ENCODE results near the gene ACAP3. TPM values are rescaled to one million over a fixed set of nuclear protein-coding genes. Genes with fewer than 3 reads are reported as not detected.

The ACAP3 gene, protein sequence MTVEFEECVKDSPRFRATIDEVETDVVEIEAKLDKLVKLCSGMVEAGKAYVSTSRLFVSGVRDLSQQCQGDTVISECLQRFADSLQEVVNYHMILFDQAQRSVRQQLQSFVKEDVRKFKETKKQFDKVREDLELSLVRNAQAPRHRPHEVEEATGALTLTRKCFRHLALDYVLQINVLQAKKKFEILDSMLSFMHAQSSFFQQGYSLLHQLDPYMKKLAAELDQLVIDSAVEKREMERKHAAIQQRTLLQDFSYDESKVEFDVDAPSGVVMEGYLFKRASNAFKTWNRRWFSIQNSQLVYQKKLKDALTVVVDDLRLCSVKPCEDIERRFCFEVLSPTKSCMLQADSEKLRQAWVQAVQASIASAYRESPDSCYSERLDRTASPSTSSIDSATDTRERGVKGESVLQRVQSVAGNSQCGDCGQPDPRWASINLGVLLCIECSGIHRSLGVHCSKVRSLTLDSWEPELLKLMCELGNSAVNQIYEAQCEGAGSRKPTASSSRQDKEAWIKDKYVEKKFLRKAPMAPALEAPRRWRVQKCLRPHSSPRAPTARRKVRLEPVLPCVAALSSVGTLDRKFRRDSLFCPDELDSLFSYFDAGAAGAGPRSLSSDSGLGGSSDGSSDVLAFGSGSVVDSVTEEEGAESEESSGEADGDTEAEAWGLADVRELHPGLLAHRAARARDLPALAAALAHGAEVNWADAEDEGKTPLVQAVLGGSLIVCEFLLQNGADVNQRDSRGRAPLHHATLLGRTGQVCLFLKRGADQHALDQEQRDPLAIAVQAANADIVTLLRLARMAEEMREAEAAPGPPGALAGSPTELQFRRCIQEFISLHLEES
- 16.2 and 17.4 TPM in 2 replicates for total RNA-seq

DNA sequence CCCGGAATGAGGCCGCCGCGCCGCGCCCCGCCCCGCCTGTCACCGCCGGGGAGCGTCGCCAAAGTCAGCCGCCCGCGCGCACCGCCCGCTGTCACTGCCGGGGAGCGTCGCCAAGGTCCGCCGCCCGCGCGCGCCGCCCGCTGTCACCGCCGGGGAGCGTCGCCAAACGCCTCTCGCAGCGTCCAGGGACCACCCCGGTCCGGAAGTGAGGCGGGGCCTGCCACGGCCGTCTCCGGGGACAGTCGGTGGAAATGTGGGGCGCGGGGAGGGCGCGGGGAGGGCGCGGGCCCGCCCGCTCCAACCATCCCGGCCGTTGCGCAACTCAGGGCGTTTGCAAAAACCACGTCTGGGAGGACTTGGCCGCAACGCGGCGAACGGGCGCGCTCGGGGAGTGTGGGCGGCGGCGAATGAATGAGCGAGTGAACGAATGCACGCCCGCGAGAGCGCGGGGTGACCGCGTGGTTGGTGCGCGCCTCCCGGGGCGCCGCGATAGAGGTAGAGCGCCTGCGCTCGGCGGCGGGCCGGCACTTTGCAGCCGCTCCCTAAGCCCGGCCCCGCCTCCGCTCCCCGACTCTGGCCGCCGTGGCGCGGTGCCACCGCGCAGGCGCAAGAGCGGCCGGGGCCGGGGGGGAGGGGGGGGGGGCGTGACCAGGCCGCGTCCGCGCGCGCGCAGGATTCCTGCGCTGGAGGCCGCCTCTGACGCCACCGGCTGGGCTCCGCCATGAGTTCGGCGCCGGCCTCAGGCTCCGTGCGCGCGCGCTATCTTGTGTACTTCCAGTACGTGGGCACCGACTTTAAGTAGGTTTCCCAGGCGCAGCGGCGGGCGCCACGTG, at the start of gene ACAP3, which contains the start of gene PUSL1:
ACAP3 (minus strand) TSS at position 8 of the 833 bp plus-strand sequence. CDS start 115 bp downstream, outside the sequence.
PUSL1 (plus strand) TSS at position 675 of the 833 bp plus-strand sequence; CDS start at position 722, 47 bp downstream.
- DNase-seq (ENCODE audit: low read depth, low spot score): peak; percentile 54

DNA sequence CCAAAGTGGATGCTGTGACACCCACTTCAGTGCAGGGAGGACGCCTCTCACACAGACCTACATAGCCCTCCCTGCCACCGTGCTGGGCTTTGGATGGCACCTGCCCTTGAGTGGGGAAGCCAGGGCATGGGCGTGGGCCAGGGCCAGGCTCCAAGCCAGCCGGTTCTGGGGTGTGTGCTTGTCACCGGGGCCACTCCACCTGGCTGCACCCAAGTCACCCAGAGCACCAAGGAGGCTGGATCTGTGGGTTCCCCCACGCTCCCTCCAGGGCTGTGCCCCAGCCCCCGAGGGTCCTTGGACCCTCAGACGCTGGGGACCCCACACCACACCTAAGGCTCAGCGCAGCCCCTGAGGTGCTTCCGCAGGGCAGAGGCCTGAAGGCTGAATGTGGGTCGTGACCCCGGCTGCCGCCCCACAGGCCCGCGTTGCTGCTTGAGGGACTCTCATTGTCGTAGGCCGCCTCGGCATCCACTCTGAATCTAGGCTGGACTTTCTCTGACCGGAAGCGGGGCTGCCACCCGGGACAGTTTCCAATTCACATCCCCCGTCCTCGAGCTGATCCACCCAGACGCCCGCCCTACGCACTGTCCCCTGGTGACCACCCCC, 49.2 kb upstream of the ACAP3 start:
- DNase-seq (ENCODE audit: low read depth, low spot score): no peak

DNA sequence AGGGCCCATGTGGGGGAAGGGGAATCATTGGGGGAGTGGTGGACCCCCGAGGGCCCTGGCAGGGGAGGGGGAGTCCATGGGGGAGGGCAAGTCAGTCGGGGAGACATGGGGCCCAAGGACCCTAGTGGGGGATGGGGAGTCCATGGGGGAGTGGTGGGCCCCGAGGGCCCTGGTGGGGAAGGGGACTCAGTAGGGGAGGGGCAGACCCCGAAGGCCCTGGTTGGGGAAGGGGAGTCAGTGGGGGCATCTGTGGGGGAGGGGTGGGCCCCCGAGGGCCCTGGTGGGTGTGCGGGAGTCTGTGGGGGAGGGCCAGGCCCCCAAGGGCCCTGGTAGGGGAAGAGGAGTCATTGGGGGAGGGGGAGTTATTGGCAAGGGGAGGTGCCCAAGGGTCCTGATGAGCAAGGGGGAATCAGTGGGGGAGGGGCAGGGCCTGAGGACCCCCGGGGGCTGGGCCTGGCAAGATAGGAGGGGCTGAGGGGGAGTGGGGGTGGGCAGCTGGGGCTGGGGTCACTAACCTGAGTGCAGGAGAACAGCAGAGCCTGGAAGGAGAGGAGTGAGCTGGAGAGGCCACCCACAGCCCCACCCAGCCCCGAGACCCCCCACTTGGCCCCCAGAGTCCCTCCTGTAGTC, 48.6 kb upstream of the ACAP3 start:
- no peak for DNase-seq (ENCODE audit: low read depth, low spot score)

DNA sequence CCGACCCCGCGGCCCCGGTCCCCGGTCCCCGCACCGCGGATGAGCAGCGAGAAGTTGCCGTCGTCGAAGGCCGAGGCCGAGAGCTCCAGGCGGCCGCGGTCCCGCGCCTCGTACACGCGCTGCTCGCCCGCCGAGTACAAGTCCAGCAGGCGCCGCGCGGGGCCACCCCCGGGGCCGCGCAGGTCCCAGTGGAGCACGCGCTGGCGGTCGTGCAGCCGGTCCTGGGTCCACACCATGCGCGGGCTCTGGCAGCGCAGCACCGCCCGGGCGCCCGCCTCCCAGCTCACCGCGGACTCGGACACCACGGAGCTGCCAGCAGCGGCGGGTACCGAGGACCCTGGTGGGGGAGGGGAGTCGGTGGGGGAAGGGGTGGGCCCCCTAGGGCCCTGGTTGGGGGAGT, 47.7 kb upstream of the ACAP3 start:
- no peak for DNase-seq (ENCODE audit: low read depth, low spot score)

DNA sequence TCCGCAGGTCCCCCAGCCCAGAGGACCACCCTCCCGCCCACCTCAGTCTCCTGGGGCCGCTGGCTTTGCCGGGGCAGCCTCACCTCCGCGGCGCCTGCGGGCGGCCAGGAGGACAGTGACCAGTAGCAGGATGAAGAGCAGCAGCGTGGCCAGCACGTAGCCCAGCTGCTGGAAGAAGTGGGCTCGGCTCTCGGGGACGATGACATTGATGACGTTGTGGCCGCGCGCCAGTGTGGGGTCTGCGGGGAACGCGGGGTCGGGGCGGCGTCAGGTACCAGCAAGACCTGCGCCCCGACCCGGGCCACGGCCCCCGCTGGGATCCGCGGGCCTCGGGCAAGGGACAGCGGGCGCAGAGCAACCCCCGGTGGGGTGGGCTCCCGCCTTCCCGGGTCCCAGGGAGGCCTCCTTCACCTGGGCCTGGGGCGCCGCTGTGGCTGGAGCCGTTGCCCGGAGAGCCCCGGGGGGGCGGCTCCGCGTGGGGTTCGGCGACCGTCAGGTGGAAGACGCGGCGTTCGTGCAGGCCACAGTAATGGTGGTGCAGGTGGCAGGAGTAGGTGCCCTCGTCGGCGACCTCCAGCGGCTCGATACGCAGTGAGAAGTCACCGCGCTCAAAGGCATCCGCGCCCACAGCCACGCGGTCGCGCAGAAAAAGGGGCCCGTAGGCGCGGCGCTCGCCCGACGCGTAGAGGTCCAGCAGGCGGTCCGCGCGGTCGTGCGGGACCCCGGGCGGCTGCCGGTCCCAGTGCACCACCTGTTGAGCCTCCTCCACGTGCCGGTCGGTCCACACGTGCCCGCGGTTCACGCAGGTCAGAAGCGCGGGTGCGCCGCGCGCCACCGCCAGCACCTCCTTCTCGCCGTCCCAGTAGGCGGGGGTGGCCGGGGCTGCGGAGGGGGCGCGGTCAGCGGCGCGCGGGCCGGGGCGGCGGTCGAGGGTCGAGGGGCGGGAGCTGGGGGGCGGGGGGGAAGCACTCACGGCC, 46.8 kb upstream of the ACAP3 start:
- DNase-seq (ENCODE audit: low read depth, low spot score): no peak

DNA sequence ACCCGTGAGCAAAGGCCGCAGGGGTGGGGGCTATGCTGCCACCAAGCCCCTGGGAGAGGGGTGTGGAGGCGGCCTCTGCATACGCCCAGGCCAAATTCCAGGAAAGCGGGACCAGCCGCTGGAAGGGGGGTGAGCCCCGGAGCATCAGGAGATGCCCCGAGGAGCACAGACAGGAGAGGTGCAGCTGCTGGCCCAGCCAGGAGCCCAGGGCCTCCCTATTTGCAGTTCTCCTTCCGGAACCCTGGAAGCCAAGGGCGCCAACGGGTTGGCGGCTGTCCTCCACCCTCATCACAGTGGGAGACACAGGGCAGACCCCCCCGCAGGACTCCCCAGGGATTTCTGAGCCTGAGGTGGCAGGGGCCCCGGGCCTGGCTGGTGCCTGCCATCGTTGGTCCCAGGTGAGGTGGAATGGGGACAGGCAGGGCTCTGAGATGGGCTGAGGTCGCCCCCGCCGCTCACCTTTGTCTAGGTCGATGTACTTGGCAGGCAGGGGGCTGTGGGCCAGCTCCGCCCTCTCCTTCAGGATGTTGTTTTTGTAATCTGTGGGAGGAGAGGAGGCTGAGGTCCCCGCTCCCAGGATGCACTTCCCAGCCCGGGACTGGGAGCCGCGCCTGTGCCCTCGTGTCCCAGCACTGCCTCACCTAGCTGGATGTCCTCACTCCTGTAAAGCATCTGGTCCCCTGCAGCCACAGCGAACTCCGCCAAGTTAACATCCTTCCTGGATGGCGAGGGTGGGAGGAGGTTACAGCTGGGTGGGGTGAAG, 45.8 kb upstream of the ACAP3 start:
- no peak for DNase-seq (ENCODE audit: low read depth, low spot score)

DNA sequence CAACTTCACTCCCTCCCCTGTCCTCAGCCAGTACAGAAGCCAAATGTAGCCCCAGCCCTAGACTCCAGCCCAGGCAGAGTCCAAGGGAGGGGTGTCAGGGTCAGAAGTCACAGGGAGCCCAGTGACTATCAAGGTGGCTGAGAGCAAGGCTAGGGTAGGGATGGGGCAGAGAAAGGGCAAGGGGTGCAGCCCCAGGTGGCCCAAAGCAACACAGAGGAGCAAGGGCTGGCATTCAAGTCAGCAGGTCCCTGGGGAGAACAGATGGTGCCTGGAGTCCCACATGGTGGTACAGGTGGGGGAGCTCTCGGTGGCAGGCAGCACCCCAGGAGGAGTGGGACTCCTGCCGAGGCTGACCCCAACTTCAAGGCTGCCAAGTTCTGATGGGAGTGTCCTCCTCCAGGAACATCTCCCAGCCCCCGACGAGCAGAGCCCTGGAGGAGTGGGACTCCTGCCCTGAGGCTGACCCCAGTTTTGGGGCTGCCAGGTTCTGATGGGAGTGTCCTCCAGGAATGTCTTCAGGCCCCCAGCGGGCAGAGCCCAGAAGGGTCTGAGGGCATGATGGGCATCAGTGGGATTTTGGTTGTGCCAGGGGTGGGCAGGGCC, 45.2 kb upstream of the ACAP3 start:
- no peak for DNase-seq (ENCODE audit: low read depth, low spot score)

DNA sequence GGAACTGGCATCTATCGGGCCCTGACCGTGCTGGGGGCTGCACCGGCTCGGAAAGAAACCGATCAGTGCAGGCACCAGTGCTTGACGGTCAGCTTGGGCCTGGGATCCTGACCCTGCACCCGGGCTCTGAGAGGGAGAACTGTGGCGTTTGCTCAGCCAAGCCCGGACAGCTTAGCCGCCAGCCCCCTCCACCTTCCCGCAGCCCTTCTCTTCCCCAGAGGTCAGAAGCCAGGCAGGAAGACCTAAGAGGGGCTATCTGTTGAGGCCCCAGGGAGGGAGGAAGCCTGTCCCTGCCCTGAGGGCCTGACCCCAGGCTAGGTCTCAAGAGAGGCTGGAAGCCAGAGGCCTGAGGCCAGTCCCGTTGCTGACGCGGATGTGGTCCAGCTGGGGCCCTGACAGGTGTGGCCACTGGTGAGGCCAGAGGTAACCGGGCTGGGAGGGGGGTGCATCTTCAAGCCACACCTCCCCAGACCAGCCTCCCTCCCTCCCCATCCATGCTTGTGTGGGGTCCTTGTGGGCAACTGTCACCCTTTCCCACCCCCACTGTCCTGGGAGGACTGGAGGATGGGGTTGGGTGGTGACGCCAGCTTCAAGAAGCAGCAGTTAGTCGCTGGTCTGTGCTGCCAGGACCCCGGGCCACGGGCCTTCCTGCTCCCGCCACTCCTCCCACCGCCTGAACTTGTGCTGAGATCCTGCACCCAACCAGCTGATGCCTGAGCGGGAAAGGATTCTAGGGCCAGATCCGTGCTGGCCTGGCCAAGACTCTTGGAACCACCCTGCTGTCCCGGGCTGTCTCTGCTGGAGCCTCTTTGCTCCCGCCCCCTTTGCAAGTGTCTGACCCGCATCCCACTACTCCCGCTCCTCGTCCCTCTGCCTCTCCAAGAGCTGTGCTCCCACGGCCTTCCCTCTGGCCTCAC, 44.0 kb upstream of the ACAP3 start:
- no peak for DNase-seq (ENCODE audit: low read depth, low spot score)

DNA sequence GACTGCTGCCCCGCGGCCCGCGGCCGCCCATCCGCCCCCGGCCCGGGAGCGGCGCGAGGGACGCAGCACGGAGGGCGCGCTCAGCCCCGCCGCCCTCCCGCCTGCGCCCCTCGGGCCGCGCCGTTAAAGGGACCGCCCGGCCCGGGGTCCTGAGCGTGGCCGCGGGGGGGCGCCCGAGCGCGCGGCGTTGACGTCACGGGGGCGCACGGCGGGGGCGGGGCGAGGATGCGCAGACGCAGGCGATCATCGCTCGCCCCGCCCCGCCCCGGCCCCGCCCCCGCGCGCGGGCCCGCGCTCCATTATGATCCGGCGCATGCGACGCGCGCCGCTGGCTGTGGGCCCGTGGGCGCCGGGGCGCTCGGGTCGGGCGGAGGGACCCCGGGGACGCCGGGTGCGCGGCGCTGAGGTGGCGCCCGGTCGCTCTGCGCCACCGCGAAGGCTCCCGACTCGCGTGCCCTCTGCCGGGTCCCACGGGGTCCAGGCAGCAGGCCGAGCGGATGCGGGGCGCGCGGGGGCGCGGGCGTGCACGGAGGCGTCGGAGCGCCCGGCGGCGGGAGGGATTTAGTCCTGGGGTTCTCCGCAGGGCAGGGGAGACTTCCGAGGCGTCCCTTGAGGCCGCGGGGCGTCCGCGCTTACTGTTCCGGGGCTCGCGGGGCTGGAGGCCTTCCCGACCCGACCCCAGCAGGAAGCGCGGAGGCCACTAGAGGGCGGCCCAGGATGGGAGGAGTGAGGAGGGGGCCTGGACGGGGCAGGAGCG, 41.7 kb upstream of the ACAP3 start, which contains the start of gene DVL1:
DVL1 (minus strand) TSS at position 163 of the 757 bp plus-strand sequence. CDS start 353 bp downstream, outside the sequence.
- no peak for DNase-seq (ENCODE audit: low read depth, low spot score)

DNA sequence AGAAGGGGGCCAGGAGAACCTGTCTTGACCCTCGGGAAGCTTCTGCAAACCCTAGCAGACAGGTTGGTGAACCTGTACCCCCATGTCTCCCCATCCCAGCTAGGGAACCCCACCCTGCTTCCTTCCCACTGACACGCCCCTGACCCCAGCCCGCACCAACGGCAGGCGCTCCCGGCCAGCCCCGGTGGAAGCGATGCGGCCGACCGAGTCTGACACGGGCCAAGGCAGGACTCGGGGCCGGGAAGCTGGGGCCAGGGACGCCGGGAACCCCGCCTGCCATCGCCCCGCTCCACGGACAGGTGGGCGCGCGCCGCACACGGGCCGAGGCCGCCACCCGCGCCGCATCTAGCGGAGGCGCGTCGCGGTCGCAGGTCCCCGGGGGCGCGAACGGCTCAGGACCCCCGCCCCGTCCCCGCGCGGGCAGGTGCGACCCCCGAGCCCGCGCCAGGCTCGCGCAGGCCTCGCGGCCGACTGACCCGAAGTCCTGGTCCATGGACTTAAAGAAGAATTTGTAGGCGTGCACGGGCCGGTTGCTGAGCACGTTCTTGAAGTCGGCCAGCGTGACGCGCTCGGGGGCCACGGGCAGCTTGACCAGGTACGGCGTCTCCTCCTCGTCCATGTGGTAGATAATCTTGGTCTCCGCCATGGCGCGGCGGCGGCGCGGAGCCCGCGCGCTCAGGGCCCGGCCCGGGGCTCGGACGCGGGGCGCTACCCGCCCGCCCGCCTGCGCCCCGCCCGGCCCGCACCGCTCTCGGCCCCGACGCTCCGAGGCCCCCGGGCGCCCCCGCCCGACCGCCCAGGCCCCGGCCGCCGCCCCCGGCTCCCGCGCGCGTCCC, 40.9 kb upstream of the ACAP3 start:
- DNase-seq (ENCODE audit: low read depth, low spot score): no peak

DNA sequence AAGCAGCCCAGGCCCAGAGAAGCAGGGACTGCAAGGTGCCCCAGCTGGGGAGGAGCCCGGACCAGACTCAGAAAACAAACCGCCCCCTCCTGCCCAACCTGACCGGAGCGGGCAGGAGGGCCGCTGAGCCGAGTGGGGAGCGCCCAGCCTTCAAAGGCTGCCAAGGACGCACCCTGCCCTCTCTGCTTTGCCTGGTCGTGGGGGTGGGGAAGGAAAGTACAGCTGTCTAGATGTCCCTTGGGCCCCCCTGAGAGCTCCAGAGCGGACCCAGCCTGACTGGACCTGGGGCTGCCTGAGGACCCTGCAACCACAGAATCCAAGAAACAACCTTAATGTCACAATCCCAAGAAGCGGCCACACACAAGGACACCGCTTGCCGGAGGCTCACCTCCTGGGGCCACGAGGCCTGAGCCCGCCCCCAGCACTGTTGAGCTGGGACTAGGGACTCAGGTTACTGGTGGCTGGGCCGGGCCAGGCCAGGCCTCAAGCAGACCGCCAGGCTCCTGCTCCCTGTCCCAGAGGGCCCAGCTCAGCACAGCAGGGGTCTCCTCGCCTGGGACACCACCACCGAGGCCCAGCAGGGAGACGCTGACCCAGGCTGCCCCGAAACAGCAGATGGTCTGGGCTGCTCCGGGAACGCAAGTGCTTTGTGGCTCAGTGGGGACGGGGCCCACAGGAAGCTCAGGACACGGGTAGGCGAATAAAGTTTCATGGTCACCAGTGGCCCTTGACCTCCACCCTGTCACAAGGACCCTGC, 40.1 kb upstream of the ACAP3 start:
- no peak for DNase-seq (ENCODE audit: low read depth, low spot score)

DNA sequence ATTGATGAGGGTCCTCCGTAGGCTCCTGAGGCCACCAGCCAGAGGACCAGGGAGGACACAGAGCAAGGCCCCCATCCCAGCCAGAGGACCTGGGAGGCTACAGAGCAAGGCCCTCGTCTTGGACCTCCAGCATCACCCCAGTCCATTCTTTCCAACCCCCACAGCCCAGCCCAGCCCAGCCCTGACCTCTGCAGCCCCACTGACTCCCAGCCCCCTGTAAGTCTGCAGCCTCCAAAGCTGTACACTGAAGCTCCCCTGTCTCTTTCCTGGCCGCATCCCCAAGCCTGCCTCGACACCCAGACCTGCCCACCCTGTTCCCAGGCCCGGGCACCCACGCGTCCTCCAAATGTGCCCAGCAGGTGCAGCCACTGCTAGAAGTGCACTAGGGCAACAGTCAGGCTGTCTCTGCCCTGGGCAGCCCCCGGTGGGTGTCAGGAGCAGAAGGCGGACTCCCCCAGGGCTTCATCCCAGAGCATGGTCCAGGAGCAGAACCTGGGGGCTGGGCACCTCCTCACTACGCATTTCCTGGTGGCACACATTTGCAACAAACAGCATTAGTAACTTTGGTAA, 39.4 kb upstream of the ACAP3 start:
- no peak for DNase-seq (ENCODE audit: low read depth, low spot score)

DNA sequence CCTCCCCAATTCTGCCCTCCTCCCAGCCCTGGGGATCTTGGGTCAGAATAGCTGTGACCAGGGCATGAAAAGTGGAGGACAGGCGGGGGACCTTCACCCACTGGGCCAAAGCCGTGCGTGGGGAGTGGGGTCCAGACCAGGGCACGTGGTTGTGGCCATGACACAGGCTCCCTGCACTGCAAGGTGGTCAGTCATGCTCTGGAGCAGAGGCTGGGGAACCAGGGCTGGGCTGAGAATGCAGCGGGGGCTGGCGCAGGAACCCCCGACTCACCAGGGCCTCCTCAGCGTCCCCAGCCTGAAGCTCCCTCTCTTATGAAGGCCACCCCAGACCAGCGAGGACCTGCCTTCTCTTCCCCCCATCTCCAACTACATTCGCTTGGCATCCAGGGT, 38.8 kb upstream of the ACAP3 start:
- DNase-seq (ENCODE audit: low read depth, low spot score): no peak

DNA sequence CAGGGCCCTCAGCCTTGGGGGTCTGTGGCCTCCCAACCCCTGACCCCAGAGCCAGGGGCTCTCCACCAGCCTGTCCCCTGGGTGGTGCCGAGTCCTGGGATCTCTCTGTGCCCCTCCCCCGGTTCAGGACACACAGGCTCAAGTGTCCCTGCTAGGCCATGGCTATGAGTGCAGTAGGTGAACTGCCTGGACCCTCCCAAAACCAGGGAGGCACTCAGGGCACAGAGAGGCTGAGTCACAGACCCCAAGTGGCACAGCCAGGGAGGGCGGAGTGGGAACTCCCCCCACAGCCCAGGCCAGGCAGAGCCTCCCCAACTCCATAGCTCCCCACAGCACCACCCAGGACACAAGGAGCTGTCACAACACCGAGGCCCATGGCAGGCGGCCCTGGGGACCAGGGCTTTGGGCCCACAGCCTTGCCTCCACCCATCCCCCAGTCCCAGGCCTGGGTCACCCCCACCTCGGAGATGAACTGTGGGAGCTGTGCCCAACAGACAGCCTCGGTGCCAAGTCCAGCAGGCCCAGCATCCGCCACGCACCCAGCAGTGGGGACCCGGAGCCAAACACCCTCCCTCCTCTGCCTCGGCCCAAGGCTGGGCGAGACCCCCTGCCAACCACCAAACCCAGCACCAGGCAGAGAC, 38.2 kb upstream of the ACAP3 start:
- no peak for DNase-seq (ENCODE audit: low read depth, low spot score)
